GM19240 (cell line): ENCODE measurements around the gene CNTFR.

Experiments used
- DNase-seq: peaks from one replicate; pipeline ENCODE4 v3.0.0; 2011; ENCODE audit warnings: low spot score; ENCODE audit not compliant: insufficient read length

Gene CNTFR

DNA sequence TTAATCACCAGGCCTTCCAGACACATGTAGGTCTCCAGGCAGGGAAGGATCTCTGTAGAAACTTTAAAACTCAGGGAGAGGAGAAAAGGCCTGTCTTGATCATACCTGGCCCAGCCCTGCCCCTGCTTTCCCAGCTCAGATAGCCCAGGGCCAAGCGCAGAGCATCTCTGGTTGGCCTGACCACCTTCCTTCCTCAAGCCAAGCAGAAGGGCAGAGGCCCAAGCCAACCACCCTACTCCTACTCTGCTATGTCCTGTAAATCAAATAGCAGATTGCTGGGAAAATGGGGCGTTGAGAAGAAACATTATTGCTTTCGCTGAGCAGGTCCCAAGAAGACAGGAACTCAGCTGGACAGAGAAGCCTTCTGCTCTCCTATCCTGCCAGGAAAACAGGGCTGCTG is 81.1 kb downstream of the CNTFR start:
- no peak for DNase-seq

DNA sequence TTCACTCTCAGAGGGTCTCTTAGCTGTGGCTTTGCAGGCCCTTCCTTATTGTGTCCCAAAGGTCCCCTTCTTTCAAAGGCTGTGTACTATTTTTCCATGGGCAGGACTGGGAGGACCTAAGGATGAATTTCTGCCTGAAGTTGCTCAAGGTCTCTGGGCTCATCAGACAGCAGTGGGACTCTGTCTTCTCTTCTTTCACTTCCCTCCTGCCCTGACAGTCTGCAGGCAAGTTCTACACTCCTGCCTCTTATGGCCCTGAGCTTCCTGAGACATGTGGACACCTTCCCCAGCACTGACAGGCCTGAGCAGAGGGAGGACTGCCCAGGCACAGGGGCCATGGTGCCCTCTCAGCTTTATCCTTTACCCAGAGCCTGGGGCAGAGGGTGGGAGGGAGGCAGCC is 81.6 kb downstream of the CNTFR start:
- DNase-seq, result no peak

DNA sequence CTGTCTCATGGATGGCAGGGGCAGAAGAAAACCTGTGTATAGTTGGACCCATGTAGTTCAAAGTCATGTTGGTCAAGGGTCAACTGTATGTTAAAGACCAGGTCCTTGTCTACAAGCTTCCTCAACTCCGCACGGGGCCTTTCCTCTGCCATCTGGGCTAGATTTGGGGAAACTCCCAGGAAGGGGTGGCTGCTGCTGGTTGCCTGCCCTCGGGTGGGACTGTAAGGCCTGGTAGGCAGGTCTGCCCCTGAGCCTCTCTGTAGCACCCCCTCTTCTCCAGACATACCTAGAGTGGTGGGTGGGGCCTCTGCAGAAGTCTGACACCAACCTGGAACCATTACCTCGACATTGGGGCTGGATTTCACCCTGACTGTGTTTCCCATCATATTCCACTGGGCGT is 82.0 kb downstream of the CNTFR start:
- DNase-seq, result no peak

DNA sequence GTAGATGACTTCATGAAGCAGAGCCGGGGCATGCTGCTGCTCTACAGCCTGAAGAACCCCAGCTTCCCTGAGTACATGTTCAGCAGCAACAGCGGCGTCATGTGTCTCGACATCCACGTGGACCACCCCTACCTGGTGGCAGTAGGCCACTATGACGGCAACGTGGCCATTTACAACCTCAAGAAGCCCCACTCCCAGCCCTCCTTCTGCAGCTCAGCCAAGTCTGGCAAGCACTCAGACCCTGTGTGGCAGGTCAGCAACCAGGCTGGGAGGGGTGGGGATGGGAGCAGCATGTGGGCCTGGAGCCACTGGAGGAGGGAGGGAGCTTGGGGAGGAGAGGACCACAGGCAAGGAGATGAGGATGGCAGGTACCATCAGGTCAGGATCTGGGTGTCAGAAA is 82.9 kb downstream of the CNTFR start:
- no peak for DNase-seq

DNA sequence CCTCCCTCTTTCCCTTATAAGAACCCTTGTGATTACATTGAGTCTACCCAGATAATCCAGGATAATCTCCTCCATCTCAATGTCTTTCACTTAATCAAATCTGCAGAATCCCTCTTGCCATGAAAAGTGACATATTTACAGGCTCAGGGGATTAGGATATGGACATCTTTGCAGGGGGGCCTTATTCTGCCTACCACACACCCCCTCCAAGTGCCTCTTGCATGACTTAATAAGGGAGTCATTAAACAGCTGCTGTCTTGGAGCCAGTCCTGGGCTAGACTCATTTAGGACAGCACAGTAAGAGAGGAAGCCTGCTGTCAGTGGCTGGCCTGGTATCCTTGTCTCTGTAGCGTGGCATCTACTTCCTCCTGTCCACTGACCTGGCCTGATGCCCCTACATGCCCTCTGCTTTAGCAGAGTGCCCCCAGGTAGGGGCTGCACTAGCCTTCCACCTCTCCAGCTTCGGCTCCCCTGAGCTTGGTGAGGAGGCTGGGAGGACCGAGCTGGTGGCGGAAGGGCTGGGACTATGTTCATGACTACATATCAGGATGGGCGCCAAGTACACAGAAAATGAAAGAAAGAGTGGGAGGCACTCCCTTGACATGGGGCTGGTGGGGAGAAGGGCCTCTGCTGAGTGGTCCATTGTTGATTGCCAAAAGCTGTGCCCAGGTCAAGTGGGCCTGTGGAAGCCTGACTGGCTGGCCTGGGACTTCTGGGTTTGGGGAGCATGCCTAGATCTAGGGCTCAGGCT is 84.0 kb downstream of the CNTFR start:
- no peak for DNase-seq

DNA sequence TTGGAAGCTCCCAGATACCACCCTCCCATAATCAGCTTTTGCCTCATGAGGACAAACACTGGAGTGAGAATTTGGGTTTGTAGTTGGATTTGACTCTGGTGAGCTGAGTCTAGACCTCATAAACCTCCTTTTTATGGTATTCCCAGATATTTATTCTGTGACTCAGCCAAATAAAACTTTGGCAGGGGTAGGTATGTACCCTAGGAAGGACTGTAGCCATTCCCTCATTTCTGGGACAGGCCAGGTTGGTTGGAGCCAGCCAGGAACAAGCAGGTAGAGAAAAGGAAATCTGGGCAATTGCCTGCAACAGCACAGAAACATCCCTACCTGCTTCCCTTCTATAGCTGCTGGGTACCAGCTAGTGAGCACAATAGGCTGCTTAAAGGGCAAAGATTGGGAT is 86.1 kb downstream of the CNTFR start:
- DNase-seq, result no peak

DNA sequence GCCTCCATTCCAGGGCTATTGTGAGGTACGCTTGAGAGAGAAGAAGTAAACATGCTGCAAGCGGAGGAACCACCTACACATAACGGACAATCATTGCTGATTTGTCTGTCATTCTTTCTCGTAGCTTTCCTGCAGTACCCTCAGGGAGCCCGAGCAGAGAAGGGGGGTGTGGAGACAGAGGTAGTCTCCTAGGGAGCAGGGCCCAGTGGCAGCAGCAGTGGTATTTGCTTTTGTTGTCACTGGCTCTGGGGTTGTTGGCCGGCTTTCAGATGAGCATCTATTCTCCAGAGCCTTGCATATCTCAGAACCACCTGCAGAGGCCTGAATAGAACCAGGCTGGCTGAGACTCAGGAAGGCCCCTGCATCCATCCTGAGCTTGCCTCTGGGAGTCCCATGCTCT is 86.6 kb downstream of the CNTFR start:
- no peak for DNase-seq

DNA sequence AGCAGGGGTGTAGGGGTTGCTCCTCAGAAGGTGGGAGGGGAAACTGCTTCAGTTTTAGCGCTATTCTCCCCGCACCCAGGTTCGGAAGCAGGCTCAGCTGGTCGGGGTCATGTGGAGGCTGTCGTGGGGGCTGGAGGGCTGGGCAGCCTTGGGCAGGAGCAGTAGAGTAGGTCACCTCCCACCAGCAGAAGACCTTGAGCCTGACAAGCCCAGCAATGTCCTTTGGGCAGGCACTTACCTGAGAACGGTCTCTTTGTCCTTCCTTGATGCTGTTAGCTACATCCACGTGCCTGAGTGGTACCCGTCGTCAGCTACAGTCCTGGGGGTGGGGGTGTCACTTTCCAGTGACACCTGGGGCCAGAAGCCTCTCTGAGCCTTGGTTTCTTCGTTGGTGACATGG is 87.1 kb downstream of the CNTFR start:
- DNase-seq, result no peak

DNA sequence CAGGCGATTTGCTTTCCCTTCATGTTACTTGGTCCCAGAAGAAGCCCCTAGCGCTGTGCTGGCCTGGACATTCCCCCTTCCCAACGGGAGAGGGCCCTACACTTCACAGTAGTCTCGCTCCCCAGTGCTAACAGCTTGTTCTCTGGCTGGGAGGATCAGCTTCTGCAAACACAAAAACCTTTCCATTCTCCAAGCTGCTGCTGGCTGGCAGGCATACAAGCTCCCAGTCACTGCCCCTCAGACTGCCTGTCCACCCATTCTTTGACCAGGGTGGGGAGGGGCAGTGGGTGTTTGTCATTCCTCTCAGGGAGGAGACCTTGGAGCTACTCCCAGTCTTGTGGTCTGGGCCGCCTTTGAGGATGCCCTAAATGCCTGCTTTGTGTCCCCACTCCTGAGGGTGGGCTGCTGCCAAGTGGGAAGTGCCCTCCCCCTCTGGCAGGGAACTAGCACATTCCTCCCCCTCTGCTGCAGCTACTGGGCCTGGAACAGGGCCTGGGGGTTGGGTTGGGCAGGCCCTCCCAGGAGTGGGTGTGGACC is 87.6 kb downstream of the CNTFR start:
- DNase-seq, result no peak
